Panc1 (cell line): ENCODE data around the gene GALNT16. TPM values are rescaled to one million over a fixed set of nuclear protein-coding genes. Genes with fewer than 3 reads are reported as not detected.

ENCODE experiments used
- ATAC-seq: fragments of 200-7000 bp; cut with Tn5 transposase; 2 replicates; pipeline ENCODE4 v1.9.1; 2020; ENCODE audit warnings: mild to moderate bottlenecking, moderate library complexity
- BruUV-seq: library from RNA; stranded (reverse); fragments of 400-500 nt; replicated peaks from 2 replicates; lab custom pipeline; 2021; lab: Mats Ljungman, UMichigan
- CTCF ChIA-PET: fragments of 300-600 bp; sonication (Branson Sonifier 250); formaldehyde crosslinking; loops from one replicate; lab custom pipeline; 2022; ENCODE audit warnings: antibody characterized with exemption; lab: Charles Lee
- POLR2A ChIA-PET: fragments of 300-600 bp; sonication (Branson Sonifier 250); formaldehyde crosslinking; loops from one replicate; lab custom pipeline; 2022; ENCODE audit warnings: antibody characterized with exemption; lab: Charles Lee
- DNase-seq: peaks from one replicate; pipeline ENCODE4 v3.0.0-alpha.2; 2010; ENCODE audit warnings: low read depth, low spot score
- H3K27ac ChIP-seq: 2 replicates; pipeline ENCODE4 v1.5.1; 2011; ENCODE audit warnings: mild to moderate bottlenecking, low read length, inconsistent platforms
- H3K27me3 ChIP-seq: fragments of 200-500 bp; sonication (Bioruptor generic); 2 replicates; pipeline ENCODE4 v1.6.0; 2014; ENCODE audit warnings: low read length, inconsistent platforms; ENCODE audit not compliant: control insufficient read depth, insufficient read depth
- H3K36me3 ChIP-seq: fragments of 200-500 bp; sonication (Bioruptor generic); 2 replicates; pipeline ENCODE4 v1.5.1; 2014; ENCODE audit warnings: inconsistent platforms, mild to moderate bottlenecking, low read length, moderate library complexity; ENCODE audit not compliant: control insufficient read depth, insufficient read depth
- H3K4me1 ChIP-seq: 2 replicates; pipeline ENCODE4 v1.5.1; 2011; ENCODE audit warnings: inconsistent platforms, mild to moderate bottlenecking, low read length, moderate library complexity; ENCODE audit not compliant: control insufficient read depth, insufficient read depth
- H3K4me3 ChIP-seq, 2 experiments: 2 replicates each; pipeline ENCODE4 v1.5.1; 2011 to 2012; ENCODE audit warnings: low read depth in 2 of 2, low read length in 2 of 2, mild to moderate bottlenecking in 2 of 2, inconsistent platforms in 1 of 2, moderate library complexity in 1 of 2
- H3K9me3 ChIP-seq: fragments of 200-500 bp; sonication (Bioruptor generic); 2 replicates; pipeline ENCODE4 v1.5.1; 2014; ENCODE audit warnings: low read depth, mild to moderate bottlenecking, inconsistent platforms, low read length, moderate library complexity; ENCODE audit not compliant: control insufficient read depth, insufficient read depth
- POLR2AphosphoS5 ChIP-seq: IDR thresholded peaks from 2 replicates; pipeline ENCODE4 v1.6.1; 2012; ENCODE audit warnings: mild to moderate bottlenecking, low read depth, low read length, moderate library complexity
- SIN3A ChIP-seq: IDR thresholded peaks from 2 replicates; pipeline ENCODE4 v1.6.1; 2012; ENCODE audit warnings: low read depth, mild to moderate bottlenecking, low read length, moderate library complexity, borderline replicate concordance; ENCODE audit not compliant: insufficient read depth
- TCF7L2 ChIP-seq: IDR thresholded peaks from 2 replicates; pipeline ENCODE4 v1.6.1; 2011; ENCODE audit warnings: mild to moderate bottlenecking, low read depth, low read length, inconsistent platforms
- in situ Hi-C: cut with HindIII; loops from 2 replicates; pipeline ENCODE4 v1.10.0; 2016; ENCODE audit warnings: low sequenced_read_pairs, low pct_unique_long_range_greater_than_20kb
- intact Hi-C: fragments of 100-400 bp; cut with micrococcal nuclease; formaldehyde crosslinking; loops from one replicate; pipeline ENCODE4 v1.10.0; 2022; ENCODE audit not compliant: unreplicated experiment
- total RNA-seq: library from RNA; stranded (reverse); gene quantifications from one replicate; pipeline ENCODE4 v1.2.1, GENCODE V29; 2021; ENCODE audit not compliant: unreplicated experiment
- TF ChIP-seq, protein P1 (sequence below): fragments of 450-650 bp; IDR thresholded peaks from 2 replicates; pipeline ENCODE4 v1.5.1; 2017; ENCODE audit warnings: mild to moderate bottlenecking
- TF ChIP-seq, protein P2 (sequence below), 2 experiments: IDR thresholded peaks; 2 replicates each; pipeline ENCODE4 v1.6.1; 2011 to 2012; ENCODE audit warnings: low read depth in 2 of 2, control low read depth in 1 of 2, low read length in 1 of 2, mild to moderate bottlenecking in 1 of 2, moderate library complexity in 1 of 2; ENCODE audit not compliant: insufficient read depth in 1 of 2

GALNT16 gene
- total RNA-seq, 1 experiment from 2014 or later = 0.72 TPM

DNA sequence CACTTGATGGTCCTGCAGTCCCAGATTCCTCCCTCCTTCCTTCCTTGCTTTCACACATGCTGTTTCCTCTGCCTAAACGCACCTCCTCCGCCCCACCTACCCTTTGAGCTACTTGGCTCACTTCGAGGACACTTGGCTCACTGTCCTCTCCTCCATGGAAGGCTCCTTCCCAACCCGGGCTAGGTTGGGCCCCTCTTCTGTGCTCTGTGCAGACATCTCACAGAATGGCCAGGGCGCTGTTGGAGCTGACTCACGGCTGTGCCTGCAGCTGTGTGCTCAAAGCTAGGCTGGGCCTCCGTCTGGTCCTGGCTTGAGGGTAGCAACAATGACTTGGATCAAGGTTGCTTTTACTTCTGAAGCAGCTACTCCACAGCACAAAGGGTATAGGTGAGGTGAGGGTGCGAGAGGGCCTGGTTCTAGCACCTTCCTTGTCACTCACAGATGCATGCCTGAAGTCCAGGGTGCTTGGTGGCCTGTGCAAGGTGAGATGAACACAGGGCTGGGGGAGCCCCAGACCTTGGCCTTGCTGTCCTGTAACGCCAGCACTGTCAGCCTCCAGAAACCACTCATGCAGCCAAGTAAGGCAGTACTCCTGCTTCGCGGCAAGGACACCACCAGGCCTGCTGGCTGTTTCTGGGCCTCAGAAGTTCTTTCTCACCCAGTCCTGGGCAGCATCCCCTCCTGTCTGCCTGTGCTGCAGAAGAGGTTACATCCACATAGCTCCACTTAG lies 61.8 kb downstream of the GALNT16 start:
- Histone ChIP-seq H3K4me1 (no peaks in the 10 kb centered on the region), H3K4me3 (no peak overlapping the region), H3K27me3 (no peaks in the 10 kb centered on the region), H3K27ac (no peak overlapping the region), H3K36me3 (no peaks in the 10 kb centered on the region), H3K9me3 (no peaks in the 10 kb centered on the region)
- in situ Hi-C loops (no loop called here), intact Hi-C loops (no loop called here)
- no TSS peak for BruUV-seq
- POLR2A ChIA-PET = no interaction called here
- CTCF ChIA-PET = interaction anchor here (0.7 kb wide), 1 partner anchor 60 kb away, joined by 7 read pairs; no protein-coding TSS in a partner anchor
- ATAC-seq = no peak
- no peak for DNase-seq
- no peak for TF ChIP-seq TCF7L2
- TF ChIP-seq POLR2AphosphoS5 = no peak
- TF ChIP-seq, protein P1, sequence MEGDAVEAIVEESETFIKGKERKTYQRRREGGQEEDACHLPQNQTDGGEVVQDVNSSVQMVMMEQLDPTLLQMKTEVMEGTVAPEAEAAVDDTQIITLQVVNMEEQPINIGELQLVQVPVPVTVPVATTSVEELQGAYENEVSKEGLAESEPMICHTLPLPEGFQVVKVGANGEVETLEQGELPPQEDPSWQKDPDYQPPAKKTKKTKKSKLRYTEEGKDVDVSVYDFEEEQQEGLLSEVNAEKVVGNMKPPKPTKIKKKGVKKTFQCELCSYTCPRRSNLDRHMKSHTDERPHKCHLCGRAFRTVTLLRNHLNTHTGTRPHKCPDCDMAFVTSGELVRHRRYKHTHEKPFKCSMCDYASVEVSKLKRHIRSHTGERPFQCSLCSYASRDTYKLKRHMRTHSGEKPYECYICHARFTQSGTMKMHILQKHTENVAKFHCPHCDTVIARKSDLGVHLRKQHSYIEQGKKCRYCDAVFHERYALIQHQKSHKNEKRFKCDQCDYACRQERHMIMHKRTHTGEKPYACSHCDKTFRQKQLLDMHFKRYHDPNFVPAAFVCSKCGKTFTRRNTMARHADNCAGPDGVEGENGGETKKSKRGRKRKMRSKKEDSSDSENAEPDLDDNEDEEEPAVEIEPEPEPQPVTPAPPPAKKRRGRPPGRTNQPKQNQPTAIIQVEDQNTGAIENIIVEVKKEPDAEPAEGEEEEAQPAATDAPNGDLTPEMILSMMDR = no peak
- no peak for TF ChIP-seq SIN3A
- TF ChIP-seq, protein P2, sequence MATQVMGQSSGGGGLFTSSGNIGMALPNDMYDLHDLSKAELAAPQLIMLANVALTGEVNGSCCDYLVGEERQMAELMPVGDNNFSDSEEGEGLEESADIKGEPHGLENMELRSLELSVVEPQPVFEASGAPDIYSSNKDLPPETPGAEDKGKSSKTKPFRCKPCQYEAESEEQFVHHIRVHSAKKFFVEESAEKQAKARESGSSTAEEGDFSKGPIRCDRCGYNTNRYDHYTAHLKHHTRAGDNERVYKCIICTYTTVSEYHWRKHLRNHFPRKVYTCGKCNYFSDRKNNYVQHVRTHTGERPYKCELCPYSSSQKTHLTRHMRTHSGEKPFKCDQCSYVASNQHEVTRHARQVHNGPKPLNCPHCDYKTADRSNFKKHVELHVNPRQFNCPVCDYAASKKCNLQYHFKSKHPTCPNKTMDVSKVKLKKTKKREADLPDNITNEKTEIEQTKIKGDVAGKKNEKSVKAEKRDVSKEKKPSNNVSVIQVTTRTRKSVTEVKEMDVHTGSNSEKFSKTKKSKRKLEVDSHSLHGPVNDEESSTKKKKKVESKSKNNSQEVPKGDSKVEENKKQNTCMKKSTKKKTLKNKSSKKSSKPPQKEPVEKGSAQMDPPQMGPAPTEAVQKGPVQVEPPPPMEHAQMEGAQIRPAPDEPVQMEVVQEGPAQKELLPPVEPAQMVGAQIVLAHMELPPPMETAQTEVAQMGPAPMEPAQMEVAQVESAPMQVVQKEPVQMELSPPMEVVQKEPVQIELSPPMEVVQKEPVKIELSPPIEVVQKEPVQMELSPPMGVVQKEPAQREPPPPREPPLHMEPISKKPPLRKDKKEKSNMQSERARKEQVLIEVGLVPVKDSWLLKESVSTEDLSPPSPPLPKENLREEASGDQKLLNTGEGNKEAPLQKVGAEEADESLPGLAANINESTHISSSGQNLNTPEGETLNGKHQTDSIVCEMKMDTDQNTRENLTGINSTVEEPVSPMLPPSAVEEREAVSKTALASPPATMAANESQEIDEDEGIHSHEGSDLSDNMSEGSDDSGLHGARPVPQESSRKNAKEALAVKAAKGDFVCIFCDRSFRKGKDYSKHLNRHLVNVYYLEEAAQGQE (IDR thresholded peaks at IDR 0.05; ENCODE audit: insufficient read depth in 1 of 2, low read depth in 2 of 2, low read length in 1 of 2) = no peak

DNA sequence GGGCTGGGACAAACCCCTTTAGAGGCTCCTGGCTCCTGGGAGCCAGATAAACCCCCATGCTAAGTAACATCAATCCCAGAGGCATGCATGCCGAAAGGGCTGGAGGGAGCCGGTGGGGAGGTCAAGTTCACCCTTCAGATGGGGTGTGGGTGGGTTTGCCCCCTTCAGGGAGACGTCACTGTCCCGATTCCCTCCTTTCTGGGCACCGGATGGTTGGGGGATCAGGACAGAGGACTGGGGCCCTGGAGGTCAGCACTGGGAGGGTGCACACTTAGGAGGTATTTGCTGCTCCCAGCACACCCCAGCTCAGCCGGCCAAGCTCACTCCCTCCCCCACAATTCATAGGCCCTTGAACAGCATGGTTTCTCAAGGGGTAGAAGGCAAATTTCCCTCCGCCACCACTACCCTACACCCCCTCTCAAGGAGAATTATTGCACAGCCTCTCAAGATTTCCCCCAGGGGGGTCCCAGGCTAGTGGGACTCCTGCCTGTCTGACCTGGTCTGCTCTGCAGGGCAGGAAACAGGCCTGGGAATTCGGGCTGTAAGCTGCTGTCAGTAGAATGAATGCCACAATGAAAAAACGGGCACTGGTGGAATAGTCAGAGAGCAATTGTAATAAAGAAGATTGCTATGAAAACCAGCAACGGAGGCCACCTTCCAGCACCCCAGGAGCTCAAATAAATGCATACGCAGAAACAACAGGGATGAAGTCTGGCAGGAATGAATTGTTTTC lies 63.5 kb downstream of the GALNT16 start:
- Histone ChIP-seq H3K9me3 (no peaks in the 10 kb centered on the region), H3K27me3 (no peaks in the 10 kb centered on the region), H3K4me1 (no peaks in the 10 kb centered on the region), H3K36me3 (no peaks in the 10 kb centered on the region), H3K27ac (no peak overlapping the region), H3K4me3 (no peak overlapping the region)
- TF ChIP-seq, protein P1 = no peak
- TF ChIP-seq SIN3A (no peak), TCF7L2 (no peak), POLR2AphosphoS5 (no peak)
- TF ChIP-seq, protein P2 (IDR thresholded peaks at IDR 0.05; ENCODE audit: insufficient read depth in 1 of 2, low read depth in 2 of 2, low read length in 1 of 2) = no peak
- in situ Hi-C loops (no loop called here), intact Hi-C loops (no loop called here)
- ChIA-PET CTCF (no interaction called here), POLR2A (no interaction called here)
- no peak for DNase-seq
- ATAC-seq = no peak
- BruUV-seq = no TSS peak
